ENCODE results near the gene SCARF1.
"Not testable (repeated sequence)": the region's sequence is repeated elsewhere in the genome, so short reads cannot be mapped to it uniquely, and the experiment has no call there.

SCARF1 gene, protein sequence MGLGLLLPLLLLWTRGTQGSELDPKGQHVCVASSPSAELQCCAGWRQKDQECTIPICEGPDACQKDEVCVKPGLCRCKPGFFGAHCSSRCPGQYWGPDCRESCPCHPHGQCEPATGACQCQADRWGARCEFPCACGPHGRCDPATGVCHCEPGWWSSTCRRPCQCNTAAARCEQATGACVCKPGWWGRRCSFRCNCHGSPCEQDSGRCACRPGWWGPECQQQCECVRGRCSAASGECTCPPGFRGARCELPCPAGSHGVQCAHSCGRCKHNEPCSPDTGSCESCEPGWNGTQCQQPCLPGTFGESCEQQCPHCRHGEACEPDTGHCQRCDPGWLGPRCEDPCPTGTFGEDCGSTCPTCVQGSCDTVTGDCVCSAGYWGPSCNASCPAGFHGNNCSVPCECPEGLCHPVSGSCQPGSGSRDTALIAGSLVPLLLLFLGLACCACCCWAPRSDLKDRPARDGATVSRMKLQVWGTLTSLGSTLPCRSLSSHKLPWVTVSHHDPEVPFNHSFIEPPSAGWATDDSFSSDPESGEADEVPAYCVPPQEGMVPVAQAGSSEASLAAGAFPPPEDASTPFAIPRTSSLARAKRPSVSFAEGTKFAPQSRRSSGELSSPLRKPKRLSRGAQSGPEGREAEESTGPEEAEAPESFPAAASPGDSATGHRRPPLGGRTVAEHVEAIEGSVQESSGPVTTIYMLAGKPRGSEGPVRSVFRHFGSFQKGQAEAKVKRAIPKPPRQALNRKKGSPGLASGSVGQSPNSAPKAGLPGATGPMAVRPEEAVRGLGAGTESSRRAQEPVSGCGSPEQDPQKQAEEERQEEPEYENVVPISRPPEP
- total RNA-seq = 2.1 to 3.6 reads per million in 2 experiments

DNA sequence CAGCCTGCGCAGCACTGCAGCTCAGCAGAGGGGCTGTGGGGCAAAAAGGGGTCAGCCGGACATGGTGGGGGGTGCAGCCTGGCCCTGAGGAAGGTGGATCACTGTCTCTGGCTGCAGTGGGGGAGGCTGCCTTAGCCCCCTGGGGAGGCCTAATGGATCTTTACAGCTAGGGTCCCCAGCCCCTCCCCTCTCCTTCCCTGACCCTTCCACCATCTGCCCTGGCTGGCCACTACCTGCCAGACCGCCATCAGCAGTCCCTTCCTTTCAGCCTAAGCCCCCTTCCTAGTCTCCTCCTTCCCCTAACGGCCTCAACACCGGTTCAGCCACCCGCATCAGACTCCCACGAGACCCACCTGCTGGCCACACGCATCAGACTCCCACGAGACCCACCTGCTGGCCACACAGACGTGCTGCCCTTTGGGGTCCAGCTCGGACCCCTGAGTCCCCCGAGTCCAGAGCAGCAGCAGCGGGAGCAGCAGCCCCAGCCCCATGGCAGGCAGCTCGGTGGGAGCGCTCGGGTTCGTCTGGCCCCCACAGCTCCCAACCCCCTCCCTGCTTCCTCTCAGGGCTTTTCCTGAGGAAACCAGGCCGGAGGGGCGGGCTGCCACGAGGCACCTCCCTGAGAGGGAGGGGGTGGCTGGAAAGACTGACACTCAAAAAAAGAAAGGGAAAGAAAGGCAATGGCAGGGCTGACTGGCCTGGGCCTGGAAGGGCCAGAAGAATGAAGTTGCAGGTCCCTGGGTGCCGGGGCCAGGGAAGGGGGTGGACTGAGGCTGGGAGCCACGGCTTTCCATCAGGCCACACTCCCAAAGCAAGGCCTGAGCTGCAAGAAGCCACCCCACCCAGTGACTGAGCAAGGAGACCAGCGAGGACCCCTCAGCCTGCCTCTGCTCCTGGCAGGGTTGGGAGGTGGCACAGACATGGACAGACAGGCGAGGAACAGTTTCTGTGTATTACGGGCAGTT, at the start of gene SCARF1:
Gene SCARF1, minus strand, starts transcription at position 526 of the 965 bp plus-strand sequence. Its CDS starts 35 bp downstream, at position 491.
- no peak for DNase-seq (ENCODE audit: low read depth)

- no peak for DNase-seq (ENCODE audit: low read depth)
Measured at GRCh38 chr17:1693339-1693738, 47.8 kb upstream of the SCARF1 start.

GRCh38 chr17:1690544-1691221, 45.2 kb upstream of the SCARF1 start:
- DNase-seq (ENCODE audit: low read depth) = no peak

DNA sequence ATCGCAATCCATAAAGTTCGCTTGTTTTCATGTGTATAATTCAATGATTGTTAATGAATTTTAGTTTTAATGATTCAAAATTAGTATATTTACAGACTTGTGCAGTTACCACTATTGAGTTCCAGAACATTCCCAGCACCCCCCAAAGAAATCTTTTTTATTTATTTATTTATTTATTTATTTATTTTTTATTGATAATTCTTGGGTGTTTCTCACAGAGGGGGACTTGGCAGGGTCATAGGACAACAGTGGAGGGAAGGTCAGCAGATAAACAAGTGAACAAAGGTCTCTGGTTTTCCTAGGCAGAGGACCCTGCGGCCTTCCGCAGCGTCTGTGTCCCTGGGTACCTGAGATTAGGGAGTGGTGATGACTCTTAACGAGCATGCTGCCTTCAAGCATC, 42.9 kb upstream of the SCARF1 start:
- not testable (repeated sequence) for DNase-seq (ENCODE audit: low read depth)

- DNase-seq (ENCODE audit: low read depth) = no peak
Measured at GRCh38 chr17:1686086-1686485, 40.6 kb upstream of the SCARF1 start.

GRCh38 chr17:1684378-1685189, 39.1 kb upstream of the SCARF1 start, which contains the start of gene PRPF8:
Gene PRPF8 (minus strand): TSS chr17:1684867. CDS start chr17:1684571, 296 bp downstream.
- peak; percentile 97 for DNase-seq (ENCODE audit: low read depth)

GRCh38 chr17:1683459-1683858, 37.9 kb upstream of the SCARF1 start:
- DNase-seq (ENCODE audit: low read depth) = no peak

DNA sequence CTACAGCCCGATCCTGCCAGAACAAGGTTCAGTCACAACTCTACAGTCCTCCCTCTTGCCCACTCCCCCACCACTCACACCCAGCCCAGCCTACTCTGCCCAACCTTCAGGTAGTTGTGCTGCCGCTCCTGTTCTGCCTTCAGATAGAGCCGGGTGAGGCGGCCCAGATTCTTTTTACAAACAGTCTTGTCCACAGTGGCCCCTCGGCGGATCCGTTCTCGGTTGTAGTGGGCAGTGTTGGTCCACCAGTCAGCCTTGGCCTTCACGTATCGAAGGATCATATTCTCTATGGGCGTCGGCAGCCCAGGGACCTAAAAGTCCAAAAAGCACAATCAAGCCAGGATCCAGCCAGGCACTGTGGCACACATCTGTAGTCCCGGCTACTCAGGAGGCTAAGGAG, 30.9 kb upstream of the SCARF1 start:
- no peak for DNase-seq (ENCODE audit: low read depth)

DNA sequence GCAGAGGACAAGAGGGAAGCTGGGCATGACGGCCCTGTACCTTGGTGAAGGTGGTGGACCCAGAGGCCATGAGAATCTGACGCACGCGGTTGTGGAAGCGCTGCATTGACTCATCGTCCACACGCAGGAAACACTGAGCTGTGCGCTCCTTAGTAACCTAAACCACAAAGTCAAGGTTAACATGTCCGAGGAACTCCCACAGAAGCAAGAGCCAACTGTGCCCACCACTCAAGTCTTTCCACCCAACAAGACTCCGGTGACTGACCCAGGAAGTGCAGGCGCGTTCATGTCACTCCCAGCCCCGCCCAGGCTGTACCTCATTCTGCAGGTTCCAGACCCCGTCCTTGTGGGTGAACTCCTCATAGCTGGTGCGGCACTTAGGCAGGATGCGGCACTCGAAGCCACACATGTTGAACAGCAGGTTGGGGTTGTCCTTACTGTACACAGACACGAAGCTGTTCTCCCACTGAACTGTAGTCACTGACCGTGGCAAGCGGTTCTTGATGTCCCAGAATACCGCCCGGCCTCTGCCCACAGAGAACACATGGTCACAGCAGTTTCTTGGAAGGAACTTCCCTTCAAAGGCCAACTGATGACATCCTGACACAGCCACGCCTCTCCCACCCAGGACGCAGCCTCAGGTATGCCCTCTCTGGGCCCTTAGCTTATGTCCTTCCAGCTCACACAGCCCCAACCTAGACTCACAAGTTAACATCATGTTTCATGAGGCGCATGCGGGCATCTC, 27.7 kb upstream of the SCARF1 start:
- DNase-seq (ENCODE audit: low read depth) = no peak

DNA sequence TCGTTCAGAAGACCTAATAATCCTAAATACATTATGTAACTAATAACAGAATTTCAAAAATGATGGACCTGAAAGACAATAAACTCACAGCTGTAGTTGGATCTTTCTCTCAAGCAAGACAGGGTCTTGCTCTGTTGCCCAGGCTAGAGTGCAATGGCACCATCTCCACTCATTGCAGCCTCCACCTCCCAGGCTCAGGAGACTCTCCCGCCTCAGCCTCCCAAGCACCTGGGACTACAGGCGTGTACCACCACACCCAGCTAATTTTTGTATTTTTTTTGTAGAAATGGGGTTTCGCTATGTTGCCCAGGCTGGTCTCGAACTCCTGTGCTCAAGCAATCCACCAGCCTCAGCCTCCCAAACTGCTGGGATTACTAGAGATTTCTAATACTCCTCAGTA, 18.4 kb upstream of the SCARF1 start:
- not testable (repeated sequence) for DNase-seq (ENCODE audit: low read depth)

DNA sequence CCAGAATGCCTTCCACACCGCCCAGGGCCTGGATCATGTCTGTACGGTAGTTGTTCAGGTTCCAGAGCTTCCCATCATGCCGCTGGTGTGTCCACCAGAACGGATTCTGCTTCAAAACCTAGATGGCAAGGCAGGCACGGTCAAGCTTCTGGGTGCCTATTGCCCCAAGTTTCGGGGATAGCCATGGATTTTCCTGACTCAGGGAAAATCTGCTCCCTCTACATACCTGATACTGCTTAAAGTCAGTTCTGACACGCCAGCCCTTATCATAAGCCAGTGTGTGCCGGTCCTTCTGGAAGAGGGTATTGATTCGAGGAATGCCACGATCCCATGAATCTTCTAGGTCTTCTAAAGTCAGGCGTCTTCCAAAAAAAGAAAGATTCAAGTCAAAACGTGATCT, 15.5 kb upstream of the SCARF1 start:
- no peak for DNase-seq (ENCODE audit: low read depth)

DNA sequence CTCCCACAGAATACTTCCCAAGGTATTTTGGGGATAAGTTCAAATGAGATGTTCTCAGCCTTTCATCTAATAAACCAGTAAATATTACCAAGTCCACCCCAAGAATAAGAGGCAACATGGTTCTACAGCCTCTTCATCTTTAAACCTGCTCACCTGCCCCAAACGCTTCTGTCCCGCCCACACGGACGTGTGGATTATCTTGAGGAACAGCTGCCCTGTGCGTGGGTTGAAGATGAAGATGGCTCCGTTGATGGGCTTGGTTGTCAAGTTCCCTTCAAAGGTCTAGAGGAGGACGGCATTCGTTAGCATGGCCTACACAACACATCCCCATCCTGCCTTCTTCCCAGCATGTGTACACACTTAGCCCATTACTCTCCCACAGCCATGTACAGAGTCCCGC, 12.6 kb upstream of the SCARF1 start:
- DNase-seq (ENCODE audit: low read depth) = no peak

DNA sequence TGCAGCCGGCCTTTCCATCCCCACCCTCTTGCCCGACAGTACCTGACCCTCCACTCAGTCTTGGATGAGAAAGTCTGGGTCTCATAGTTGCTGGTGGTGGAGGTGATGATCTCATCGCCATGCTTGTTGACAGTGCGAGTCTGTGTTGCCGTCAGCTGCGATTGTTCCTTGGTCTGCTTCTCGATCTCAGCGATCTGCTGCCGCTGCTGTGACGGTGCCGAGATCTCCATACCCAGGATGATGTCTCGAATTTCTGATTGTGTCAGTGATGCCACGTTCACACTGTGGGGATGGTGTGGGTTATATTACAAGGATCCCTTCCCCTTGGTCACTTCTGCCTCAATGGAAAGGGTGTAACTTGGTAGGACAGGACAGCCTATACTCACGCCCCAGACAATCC, 8.2 kb upstream of the SCARF1 start:
- no peak for DNase-seq (ENCODE audit: low read depth)

DNA sequence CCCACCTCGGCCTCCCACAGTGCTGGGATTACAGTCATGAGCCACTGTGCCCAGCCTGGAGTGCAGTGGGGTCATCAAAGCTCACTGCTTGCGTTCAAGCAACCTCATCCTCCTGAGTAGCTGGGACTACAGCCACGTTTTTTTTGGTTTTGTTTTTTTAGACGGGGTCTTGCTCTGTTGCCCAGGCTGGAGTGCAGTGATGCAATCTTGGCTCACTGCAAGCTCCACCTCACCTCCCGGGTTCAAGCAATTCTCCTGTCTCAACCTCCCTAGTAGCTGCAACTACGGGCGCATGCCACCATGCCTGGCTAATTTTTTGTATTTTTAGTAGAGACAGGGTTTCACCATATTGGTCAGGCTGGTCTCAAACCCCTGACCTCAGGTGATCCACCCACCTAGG, 7.3 kb upstream of the SCARF1 start:
- not testable (repeated sequence) for DNase-seq (ENCODE audit: low read depth)

- DNase-seq (ENCODE audit: low read depth) = no peak
Measured at GRCh38 chr17:1651559-1651844, 6.0 kb upstream of the SCARF1 start.

- no peak for DNase-seq (ENCODE audit: low read depth)
Measured at GRCh38 chr17:1650731-1651558, 5.4 kb upstream of the SCARF1 start.

DNA sequence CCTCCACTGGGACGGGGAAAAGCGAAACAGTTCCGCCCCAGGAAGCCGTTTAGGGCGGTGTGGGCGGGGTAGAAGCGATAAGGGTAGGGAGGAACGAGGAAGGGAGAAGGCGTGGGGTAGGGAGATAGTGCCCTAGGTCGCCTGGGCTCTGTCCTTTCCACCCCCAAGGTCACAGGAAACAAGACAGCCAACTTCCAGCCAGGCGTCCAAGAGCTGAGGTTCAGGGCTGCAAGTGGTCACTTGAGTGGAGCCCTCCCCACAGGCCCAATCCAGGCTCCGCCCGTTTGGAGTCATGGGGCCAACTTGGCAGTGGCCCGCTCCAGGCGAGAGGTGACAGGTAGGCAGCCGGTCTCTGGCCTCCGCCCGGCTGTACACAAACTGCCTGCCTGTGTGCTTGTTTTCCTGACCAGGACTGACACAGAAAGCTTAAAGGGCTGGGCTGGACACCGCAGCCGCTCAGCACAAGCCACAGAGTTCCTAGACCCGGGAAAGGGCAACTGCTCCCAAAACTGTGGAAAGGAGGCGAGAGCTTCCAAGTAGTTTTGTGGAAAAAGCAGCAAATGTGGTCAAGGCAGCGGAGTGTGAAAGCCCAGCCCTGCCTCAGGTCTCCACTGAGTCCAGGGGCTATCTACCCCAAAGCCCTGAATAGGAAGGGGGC, 4.4 kb upstream of the SCARF1 start, which contains the start of gene RILP:
Gene RILP, minus strand, starts transcription at position 23 of the 658 bp plus-strand sequence. CDS start 62 bp downstream, outside the sequence.
- DNase-seq (ENCODE audit: low read depth) = no peak

All from T follicular helper cell (primary cell).